ENCODE data around the gene TAF11L14. TPM values are rescaled to one million over a fixed set of nuclear protein-coding genes. Genes with fewer than 3 reads are reported as not detected.
"Not testable (repeated sequence)": the region's sequence is repeated elsewhere in the genome, so short reads cannot be mapped to it uniquely, and the experiment has no call there.

TAF11L14 gene
- not detected for total RNA-seq
- not detected for polyA plus RNA-seq

DNA sequence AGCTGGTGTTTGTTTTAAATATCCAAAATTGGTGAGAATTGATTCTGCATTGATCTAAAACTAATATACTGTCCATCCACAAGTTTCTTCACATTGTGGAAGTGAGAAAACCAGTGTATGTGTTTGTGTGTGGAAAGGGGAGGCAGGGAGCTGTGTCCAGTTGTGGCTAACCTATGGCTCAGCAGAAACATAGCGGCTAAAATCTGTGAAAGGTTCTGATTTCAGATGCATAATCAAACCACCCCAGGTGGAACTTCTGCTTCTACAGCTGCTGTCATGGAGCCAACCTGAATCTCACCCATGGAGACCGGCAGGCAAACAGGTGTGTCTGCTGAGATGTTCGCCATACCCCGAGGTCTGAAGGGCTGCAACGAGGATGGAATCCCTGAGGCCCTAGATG is at the start of gene TAF11L14:
TAF11L14 (plus strand) TSS at position 301 of the 400 bp plus-strand sequence.
- DNase-seq (ENCODE audit: extremely low spot score), result no peak
- WGBS, result 90% methylated on average over 5 of the region's 5 CpGs
- Histone ChIP-seq H3K27ac (ENCODE audit: low read depth) (no peak within 1 kb of the TSS), H3K4me1 (ENCODE audit: insufficient read depth) (no peaks in the 10 kb centered on the region), H3K4me3 (ENCODE audit: low read depth, low read length) (no peak within 1 kb of the TSS), H3K36me3 (ENCODE audit: insufficient read depth) (no peaks in the 10 kb centered on the region)

DNA sequence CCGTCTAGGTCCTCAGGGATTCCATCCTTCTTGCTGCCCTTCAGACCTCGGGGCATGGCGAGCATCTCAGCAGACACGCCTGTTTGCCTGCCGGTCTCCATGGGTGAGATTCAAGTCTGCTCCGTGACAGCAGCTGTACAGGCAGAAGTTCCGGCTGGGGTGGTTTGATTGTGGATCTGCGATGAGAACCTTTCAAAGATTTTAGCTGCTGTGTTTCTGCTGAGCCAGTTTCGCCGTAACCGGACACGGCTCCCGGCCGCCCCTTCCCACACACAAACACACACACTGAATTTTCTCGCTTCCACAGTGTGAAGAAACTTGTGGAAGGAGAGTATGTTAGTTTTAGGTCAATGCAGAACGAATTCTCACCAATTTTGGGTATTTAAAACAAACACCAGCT is 48.6 kb upstream of the TAF11L14 start, which contains the start of gene TAF11L7:
TAF11L7 (minus strand) TSS at position 101 of the 400 bp plus-strand sequence.
- not testable (repeated sequence) for H3K4me3 ChIP-seq (ENCODE audit: low read depth, low read length); DNase-seq (ENCODE audit: extremely low spot score); H3K4me1 ChIP-seq (ENCODE audit: insufficient read depth); H3K36me3 ChIP-seq (ENCODE audit: insufficient read depth); H3K27ac ChIP-seq (ENCODE audit: low read depth)
- no CpG with 5 or more reads among the region's 16 CpGs for WGBS

DNA sequence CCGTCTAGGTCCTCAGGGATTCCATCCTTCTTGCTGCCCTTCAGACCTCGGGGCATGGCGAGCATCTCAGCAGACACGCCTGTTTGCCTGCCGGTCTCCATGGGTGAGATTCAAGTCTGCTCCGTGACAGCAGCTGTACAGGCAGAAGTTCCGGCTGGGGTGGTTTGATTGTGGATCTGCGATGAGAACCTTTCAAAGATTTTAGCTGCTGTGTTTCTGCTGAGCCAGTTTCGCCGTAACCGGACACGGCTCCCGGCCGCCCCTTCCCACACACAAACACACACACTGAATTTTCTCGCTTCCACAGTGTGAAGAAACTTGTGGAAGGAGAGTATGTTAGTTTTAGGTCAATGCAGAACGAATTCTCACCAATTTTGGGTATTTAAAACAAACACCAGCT is 43.4 kb upstream of the TAF11L14 start, which contains the start of gene TAF11L8:
TAF11L8 (minus strand) TSS at position 101 of the 400 bp plus-strand sequence.
- H3K4me1 ChIP-seq (ENCODE audit: insufficient read depth); H3K4me3 ChIP-seq (ENCODE audit: low read depth, low read length); DNase-seq (ENCODE audit: extremely low spot score); H3K36me3 ChIP-seq (ENCODE audit: insufficient read depth); H3K27ac ChIP-seq (ENCODE audit: low read depth): not testable (repeated sequence)
- WGBS, result no CpG with 5 or more reads among the region's 16 CpGs

DNA sequence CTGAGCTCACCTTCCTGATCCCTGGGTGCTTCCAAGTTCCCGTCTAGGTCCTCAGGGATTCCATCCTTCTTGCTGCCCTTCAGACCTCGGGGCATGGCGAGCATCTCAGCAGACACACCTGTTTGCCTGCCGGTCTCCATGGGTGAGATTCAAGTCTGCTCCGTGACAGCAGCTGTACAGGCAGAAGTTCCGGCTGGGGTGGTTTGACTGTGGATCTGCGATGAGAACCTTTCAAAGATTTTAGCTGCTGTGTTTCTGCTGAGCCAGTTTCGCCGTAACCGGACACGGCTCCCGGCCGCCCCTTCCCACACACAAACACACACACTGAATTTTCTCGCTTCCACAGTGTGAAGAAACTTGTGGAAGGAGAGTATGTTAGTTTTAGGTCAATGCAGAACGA is 40.0 kb upstream of the TAF11L14 start, which contains the start of gene TAF11L9:
TAF11L9 (minus strand) TSS at position 140 of the 400 bp plus-strand sequence.
- not testable (repeated sequence) for H3K36me3 ChIP-seq (ENCODE audit: insufficient read depth); H3K27ac ChIP-seq (ENCODE audit: low read depth); H3K4me3 ChIP-seq (ENCODE audit: low read depth, low read length); DNase-seq (ENCODE audit: extremely low spot score); H3K4me1 ChIP-seq (ENCODE audit: insufficient read depth)
- 97% methylated on average over 9 of the region's 15 CpGs for WGBS

DNA sequence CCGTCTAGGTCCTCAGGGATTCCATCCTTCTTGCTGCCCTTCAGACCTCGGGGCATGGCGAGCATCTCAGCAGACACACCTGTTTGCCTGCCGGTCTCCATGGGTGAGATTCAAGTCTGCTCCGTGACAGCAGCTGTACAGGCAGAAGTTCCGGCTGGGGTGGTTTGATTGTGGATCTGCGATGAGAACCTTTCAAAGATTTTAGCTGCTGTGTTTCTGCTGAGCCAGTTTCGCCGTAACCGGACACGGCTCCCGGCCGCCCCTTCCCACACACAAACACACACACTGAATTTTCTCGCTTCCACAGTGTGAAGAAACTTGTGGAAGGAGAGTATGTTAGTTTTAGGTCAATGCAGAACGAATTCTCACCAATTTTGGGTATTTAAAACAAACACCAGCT is 36.5 kb upstream of the TAF11L14 start, which contains the start of gene TAF11L10:
TAF11L10 (minus strand) TSS at position 101 of the 400 bp plus-strand sequence.
- no CpG with 5 or more reads among the region's 15 CpGs for WGBS
- H3K4me1 ChIP-seq (ENCODE audit: insufficient read depth), result not testable (repeated sequence)

DNA sequence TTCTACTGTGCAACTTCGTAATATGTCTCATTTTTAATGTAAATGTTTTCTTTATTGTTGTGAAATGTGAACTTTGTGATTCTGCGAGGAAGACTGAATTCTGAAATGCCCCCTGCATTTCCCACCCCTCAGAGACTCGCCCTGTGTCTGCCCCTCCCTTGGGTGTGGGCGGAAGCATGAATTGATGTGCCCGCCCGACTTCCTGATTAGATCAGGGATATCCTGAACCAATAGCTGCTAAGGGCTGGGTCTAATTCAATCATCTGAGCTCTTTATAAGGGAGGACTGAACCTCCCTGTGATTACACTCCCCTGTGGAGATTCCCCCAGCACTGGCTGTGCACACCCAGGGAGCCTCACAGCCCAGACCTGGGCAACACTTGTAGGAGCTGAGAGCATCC is 30.4 kb upstream of the TAF11L14 start, which contains the start of gene TAF11L11:
TAF11L11 (plus strand) TSS at position 304 of the 400 bp plus-strand sequence.
- WGBS, result 73% methylated on average over 6 of the region's 6 CpGs
- not testable (repeated sequence) for H3K4me1 ChIP-seq (ENCODE audit: insufficient read depth); H3K4me3 ChIP-seq (ENCODE audit: low read depth, low read length); DNase-seq (ENCODE audit: extremely low spot score); H3K27ac ChIP-seq (ENCODE audit: low read depth); H3K36me3 ChIP-seq (ENCODE audit: insufficient read depth)

More for the DNA sequence above, 36.5 kb upstream of the TAF11L14 start, which contains the start of gene TAF11L10:
- not testable (repeated sequence) for H3K36me3 ChIP-seq (ENCODE audit: insufficient read depth); H3K27ac ChIP-seq (ENCODE audit: low read depth); DNase-seq (ENCODE audit: extremely low spot score); H3K4me3 ChIP-seq (ENCODE audit: low read depth, low read length)

DNA sequence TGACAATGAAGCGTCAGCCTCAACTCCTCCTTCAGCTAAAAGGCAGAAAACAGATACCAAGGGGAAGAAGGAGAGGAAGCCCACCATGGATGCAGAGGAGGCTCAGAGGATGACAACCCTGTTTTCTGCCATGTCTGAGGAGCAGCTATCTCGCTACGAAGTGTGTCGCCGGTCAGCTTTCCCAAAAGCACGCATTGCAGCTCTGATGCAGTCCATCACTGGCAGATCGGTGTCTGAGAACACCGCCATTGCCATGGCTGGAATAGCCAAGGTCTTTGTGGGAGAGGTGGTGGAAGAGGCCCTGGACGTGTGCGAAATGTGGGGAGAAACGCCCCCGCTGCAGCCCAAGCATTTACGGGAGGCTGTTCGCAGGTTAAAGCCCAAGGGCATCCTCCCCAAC is 29.3 kb upstream of the TAF11L14 start:
- H3K4me1 ChIP-seq (ENCODE audit: insufficient read depth), result no peaks in the 10 kb centered on the region
- WGBS, result 92% methylated on average over 14 of the region's 14 CpGs
- no peaks in the 10 kb centered on the region for H3K36me3 ChIP-seq (ENCODE audit: insufficient read depth)
- no peak for DNase-seq (ENCODE audit: extremely low spot score)
- no peak overlapping the region for H3K27ac ChIP-seq (ENCODE audit: low read depth)
- H3K4me3 ChIP-seq (ENCODE audit: low read depth, low read length), result no peak overlapping the region

DNA sequence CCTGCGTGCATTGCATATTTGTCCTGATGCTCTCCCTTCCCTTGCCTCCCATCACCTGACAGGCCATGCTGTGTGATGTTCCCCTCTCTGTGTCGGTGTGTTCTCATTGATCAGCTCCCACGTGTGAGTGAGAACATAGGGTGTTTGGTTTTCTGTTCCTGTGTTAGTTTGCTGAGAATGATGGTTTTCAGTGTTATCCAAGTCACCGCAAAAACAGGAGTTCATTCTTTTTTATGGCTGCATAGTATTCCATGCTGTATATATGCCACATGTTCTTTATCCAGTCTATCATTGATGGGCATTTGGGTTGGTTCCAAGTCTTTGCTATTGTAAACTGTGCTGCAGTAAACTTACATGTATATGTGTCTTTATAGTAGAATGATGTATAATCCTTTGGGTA is 26.8 kb upstream of the TAF11L14 start:
- H3K4me1 ChIP-seq (ENCODE audit: insufficient read depth); DNase-seq (ENCODE audit: extremely low spot score); H3K36me3 ChIP-seq (ENCODE audit: insufficient read depth); H3K27ac ChIP-seq (ENCODE audit: low read depth); H3K4me3 ChIP-seq (ENCODE audit: low read depth, low read length): not testable (repeated sequence)
- 93% methylated on average over 4 of the region's 4 CpGs for WGBS

DNA sequence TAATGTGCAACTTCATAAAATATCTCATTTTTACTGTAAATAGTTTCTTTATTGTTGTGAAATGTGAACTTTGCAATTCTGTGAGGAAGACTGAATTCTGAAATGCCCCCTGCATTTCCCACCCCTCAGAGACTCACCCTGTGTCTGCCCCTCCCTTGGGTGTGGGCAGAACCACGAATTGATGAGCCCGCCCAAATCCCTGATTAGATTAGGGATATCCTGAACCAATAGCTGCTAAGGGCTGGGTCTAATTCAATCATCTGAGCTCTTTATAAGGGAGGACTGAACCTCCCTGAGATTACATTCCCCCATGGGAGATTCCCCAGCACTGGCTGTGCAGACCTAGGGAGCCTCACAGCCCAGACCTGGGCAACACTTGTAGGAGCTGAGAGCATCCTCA is 24.2 kb upstream of the TAF11L14 start, which contains the start of gene TAF11L12:
TAF11L12 (plus strand) TSS at position 301 of the 400 bp plus-strand sequence.
- H3K36me3 ChIP-seq (ENCODE audit: insufficient read depth); H3K27ac ChIP-seq (ENCODE audit: low read depth); H3K4me1 ChIP-seq (ENCODE audit: insufficient read depth); DNase-seq (ENCODE audit: extremely low spot score); H3K4me3 ChIP-seq (ENCODE audit: low read depth, low read length): not testable (repeated sequence)
- WGBS, result 64% methylated on average over 2 of the region's 2 CpGs

DNA sequence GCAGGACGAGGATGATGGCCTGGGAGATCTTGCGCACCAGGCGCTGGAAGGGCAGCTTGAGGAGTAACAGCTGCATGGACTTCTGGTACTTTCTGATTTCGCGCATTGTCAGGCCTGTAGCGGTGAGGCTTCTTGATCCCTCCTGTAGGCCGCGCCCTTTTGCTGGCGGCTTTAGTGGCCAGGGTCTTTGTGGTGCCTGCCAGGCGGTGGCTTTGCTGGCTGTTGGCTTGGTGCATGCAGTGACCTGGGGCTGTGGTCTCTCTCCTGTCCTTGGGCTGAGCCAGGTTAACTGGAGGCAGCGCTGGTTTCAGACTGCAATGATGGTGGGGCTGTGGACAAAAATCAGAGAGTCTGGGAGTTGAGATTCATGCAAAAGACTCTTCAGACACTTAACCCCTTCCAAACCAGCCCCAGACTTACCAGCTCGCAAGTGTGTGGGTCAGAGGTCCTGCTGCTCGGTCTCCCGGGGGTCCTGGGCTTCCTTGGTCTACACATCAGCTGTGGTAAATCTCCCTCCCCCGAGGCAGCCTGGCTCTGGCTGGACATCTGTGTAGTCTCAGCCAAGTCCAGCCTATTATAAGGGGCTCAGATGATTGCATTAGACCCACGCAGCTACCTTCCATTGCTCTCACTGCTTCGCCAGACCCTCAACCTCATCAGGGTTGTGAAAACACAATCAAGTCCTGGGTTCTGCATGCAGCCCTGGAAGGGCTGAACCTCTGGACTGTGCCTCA is 19.2 kb upstream of the TAF11L14 start:
- Histone ChIP-seq H3K36me3 (ENCODE audit: insufficient read depth) (no peaks in the 10 kb centered on the region), H3K4me3 (ENCODE audit: low read depth, low read length) (no peak overlapping the region), H3K27ac (ENCODE audit: low read depth) (no peak overlapping the region), H3K4me1 (ENCODE audit: insufficient read depth) (no peaks in the 10 kb centered on the region)
- no peak for DNase-seq (ENCODE audit: extremely low spot score)
- WGBS, result 90% methylated on average over 17 of the region's 17 CpGs

DNA sequence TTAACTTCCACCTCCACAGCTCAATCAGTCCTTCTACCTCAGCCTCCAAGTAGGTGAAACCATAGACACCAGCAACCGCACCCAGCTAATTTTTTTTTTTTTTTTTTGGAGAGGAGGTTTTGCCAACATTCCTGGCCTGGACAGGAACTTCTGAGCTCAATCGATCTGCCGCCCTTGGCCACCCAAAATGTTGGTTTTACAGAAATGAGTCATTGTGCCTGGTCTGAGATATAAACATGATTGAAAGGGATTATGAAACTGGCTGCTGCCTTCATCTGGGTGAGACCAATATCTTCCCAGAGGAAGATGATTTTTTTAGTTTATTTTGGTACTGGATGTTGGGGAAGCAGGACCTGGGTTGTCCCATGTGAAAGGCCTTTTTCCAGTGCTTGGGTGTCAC is 14.9 kb upstream of the TAF11L14 start:
- DNase-seq (ENCODE audit: extremely low spot score), result no peak
- H3K4me3 ChIP-seq (ENCODE audit: low read depth, low read length), result no peak overlapping the region
- WGBS, result 80% methylated on average over 3 of the region's 3 CpGs
- no peaks in the 10 kb centered on the region for H3K4me1 ChIP-seq (ENCODE audit: insufficient read depth)
- H3K27ac ChIP-seq (ENCODE audit: low read depth), result no peak overlapping the region
- no peaks in the 10 kb centered on the region for H3K36me3 ChIP-seq (ENCODE audit: insufficient read depth)

DNA sequence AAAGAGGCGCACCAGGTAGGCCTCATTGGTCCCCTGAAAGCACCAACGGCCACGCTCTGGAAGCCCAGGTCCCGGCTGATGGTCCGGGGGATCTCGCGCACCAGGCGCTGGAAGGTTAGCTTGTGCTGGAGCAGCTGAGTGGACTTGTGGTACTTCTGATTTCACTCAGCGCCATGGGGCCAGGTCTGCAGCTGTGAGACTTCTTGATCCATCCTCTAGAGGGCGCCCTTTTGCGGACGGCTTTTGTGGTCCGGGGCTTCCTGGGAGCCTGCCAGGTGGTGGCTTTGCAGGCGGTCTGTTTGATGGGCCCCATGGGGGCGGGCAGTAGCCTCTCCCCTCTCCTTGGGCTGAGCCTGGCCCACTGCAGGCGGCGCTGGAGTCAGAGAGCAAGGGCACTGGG is 13.6 kb upstream of the TAF11L14 start:
- Histone ChIP-seq H3K36me3 (ENCODE audit: insufficient read depth) (no peaks in the 10 kb centered on the region), H3K4me3 (ENCODE audit: low read depth, low read length) (no peak overlapping the region), H3K4me1 (ENCODE audit: insufficient read depth) (no peaks in the 10 kb centered on the region), H3K27ac (ENCODE audit: low read depth) (no peak overlapping the region)
- no peak for DNase-seq (ENCODE audit: extremely low spot score)
- WGBS, result 88% methylated on average over 17 of the region's 17 CpGs

DNA sequence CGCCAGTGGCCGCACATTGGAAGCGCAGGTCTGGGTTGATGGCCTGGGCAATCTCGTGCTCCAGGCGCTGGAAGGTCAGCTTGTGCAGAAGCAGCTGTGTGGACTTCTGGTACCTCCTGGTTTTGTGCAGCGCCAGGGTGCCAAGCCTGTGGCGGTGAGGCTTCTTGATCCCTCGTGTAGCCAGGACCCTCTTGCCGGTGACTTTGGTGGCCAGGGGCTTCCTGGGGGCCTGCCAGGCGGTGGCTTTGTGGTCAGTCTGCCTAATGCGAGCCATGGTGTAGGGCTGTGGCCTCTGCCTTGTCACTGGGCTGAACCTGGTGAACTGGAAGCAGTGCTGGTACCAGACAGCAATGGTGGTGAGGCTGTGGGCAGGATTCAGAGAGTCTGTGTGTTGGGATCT is 8.6 kb upstream of the TAF11L14 start:
- DNase-seq (ENCODE audit: extremely low spot score), result no peak
- H3K4me3 ChIP-seq (ENCODE audit: low read depth, low read length), result no peak overlapping the region
- H3K27ac ChIP-seq (ENCODE audit: low read depth), result no peak overlapping the region
- 92% methylated on average over 11 of the region's 11 CpGs for WGBS
- H3K36me3 ChIP-seq (ENCODE audit: insufficient read depth), result no peaks in the 10 kb centered on the region
- no peaks in the 10 kb centered on the region for H3K4me1 ChIP-seq (ENCODE audit: insufficient read depth)

DNA sequence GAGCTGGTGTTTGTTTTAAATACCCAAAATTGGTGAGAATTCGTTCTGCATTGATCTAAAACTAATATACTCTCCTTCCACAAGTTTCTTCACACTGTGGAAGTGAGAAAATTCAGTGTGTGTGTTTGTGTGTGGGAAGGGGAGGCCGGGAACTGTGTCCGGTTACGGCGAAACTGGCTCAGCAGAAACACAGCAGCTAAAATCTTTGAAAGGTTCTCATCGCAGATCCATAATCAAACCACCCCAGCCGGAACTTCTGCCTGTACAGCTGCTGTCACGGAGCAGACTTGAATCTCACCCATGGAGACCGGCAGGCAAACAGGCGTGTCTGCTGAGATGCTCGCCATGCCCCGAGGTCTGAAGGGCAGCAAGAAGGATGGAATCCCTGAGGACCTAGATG is 2.5 kb upstream of the TAF11L14 start, which contains the start of gene TAF11L13:
TAF11L13 (plus strand) TSS at position 301 of the 400 bp plus-strand sequence.
- H3K4me3 ChIP-seq (ENCODE audit: low read depth, low read length); DNase-seq (ENCODE audit: extremely low spot score); H3K27ac ChIP-seq (ENCODE audit: low read depth); H3K36me3 ChIP-seq (ENCODE audit: insufficient read depth); H3K4me1 ChIP-seq (ENCODE audit: insufficient read depth): not testable (repeated sequence)
- WGBS, result 75% methylated on average over 9 of the region's 12 CpGs
